ENCODE results near the gene SSH3.

DNA sequence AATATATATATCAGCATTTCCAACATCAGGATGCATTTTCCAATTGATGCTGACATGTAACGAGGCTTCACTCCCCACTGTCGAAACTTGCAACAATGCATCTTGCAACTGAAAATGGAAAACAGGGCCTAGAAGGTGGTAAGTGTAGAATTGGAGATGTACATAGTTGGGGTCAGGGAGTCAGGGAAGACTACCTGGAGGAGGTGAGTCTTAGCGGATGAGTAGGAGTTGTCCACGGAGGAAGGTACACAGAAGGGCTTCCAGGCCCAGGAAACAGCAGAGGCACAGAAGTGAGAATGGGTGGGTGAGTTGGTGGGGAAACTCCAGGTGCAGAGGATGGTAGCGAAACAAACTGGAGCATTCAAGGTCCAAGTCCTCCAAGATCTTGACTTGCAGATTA lies 39.1 kb upstream of the SSH3 start:
- no peak for TF ChIP-seq CTCF (IDR thresholded peaks at IDR 0.05)
- TF ChIP-seq POLR2A (IDR thresholded peaks at IDR 0.05), result no peak
